ENCODE data around the gene SF3B6. TPM values are rescaled to one million over a fixed set of nuclear protein-coding genes. Genes with fewer than 3 reads are reported as not detected.

SF3B6 gene
- total and polyA plus RNA-seq, 9 of the 15 experiments (the other 6 are each of a cell fraction or from before 2014, with no cell fraction given): 146 to 591 (median 295) TPM

DNA sequence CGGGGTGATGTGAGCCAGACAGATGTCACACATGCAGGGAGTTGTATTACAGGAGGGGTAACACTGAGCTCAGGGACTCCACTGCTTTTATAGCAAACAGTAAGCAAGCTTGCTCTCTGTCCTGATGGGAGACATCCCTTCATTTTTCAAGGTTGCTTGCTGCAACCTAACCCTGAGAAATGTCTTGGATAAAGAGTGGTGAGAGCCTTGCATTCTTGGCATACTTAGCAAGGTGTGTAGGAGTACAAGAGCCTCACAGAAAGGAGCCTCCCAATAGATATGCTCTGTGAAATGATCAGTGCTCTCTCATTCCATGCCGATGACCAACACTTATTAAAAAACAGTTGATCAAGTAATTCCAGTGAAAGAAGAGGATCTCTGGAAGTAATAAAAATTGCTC, 38.9 kb upstream of the SF3B6 start (continued):
- no peak for TF ChIP-seq CHD7 (IDR thresholded peaks at IDR 0.05; ENCODE audit: low read depth, low read length)

All from K562 (cell line).